Ecto neural progenitor cell (in vitro differentiated cells): ENCODE results near the gene OGFRL1.

Experiments used
- DNase-seq: peaks from one replicate; pipeline ENCODE4 v3.0.0-alpha.2; 2018; ENCODE audit warnings: low spot score

OGFRL1 gene

GRCh38 chr6:71334768-71335167, 46.2 kb downstream of the OGFRL1 start:
- no peak for DNase-seq

DNA sequence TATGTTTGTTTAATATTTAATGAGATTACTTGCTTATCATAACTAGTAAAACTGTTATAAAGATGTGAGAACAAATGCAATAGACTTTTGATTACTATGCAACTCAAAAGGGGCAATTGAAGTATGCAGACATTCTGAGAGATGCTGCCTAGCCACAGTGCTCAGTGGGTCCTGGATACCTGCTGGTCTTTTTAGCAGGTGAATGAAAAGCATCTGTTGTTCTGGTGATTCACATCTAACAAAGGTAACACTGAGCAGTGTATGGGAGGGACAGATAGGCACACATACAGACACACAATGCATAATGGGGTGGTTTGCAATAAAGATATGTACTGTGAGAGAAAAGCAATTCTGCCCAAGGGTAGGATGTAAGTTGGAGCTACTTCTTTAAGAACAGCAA, 46.9 kb downstream of the OGFRL1 start:
- no peak for DNase-seq

- DNase-seq, result no peak
These were observed 48.3 kb downstream of the OGFRL1 start for GRCh38 chr6:71336901-71337300.

DNA sequence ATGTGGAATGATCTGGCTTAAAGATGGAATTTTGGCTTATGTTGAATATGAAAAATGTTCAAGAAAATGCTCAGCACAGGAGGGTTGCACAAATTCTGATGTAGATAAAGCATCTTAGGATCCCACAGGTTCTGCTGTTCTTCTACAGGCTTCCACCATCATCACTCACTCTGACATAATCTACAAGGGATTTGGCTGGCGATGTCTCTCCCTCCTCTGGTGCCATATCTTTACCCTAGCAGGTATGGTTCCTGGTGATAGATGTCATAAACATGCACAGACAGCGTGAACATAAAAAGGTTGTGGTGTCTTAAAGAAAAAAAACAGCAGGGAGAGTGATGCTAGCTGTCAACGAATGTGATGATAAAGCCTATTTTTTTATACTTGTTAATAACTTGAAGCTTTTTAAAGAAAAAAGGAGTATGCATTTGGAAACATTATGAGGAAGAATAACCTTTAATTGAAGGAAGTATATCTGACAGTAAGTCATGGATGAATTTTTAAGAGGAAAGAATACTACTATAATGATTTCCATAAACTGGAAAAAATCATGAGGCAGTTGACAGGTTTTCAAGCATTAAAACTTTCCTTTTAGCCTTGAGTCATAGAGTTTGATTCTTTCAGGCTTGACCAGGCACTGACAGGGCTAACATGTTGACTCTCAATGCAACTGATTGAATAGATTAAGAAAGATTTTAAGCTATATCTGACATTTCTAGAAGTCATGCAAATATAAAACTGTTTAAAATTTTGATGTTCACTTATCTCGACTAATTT, 50.1 kb downstream of the OGFRL1 start:
- no peak for DNase-seq

- no peak for DNase-seq
These were observed 54.2 kb downstream of the OGFRL1 start for GRCh38 chr6:71342772-71343171.

GRCh38 chr6:71345476-71346333, 57.1 kb downstream of the OGFRL1 start:
- no peak for DNase-seq

- DNase-seq, result no peak
These were observed 57.7 kb downstream of the OGFRL1 start for GRCh38 chr6:71346334-71346694.

DNA sequence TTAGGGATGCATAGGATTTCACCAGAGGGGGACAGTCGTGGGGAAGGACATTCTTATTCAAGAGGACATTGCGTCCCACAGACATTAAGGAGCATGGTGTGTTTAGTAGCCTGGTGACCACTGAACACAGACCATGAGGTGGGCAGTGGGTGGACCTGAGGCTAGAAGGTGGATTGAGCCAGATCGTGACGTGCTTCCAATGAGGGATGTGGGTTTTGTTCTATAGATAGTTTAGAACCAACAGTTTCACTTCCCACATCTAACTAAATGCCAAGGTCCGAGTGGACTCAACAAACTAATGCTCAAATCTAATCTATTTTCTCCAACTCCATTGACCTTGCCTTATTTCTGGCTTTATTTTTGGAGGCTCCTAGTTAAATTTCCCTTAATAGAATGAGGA, 58.5 kb downstream of the OGFRL1 start:
- DNase-seq, result no peak

GRCh38 chr6:71349395-71349794, 60.8 kb downstream of the OGFRL1 start:
- no peak for DNase-seq

GRCh38 chr6:71349976-71350615, 61.5 kb downstream of the OGFRL1 start:
- DNase-seq, result no peak

GRCh38 chr6:71351190-71351589, 62.6 kb downstream of the OGFRL1 start:
- no peak for DNase-seq
